Stimulated activated naive B cell treated with anti-CD40 and anti-IgM and Interleukin-4, amounts not matched to agents 10 μg/mL and 1 μg/mL and 100 μg/mL, for 72 hours (primary cell): ENCODE data around the gene SLC24A4.
"Not testable (repeated sequence)": the region's sequence is repeated elsewhere in the genome, so short reads cannot be mapped to it uniquely, and the experiment has no call there.

Experiments used
- ATAC-seq, 2 donors: fragments of 150-1000 bp; cut with Tn5 transposase; replicated peaks; 2 replicates each; pipeline ENCODE4 v1.10.0; 2021; ENCODE audit warnings: moderate library complexity in 1 of 2
- DNase-seq: peaks from one replicate; pipeline ENCODE4 v3.0.0; 2021
- H3K27ac Mint-ChIP-seq: one replicate; pipeline ENCODE4 v1.8.0; 2022; ENCODE audit warnings: mild to moderate bottlenecking, mixed read lengths
- H3K27me3 Mint-ChIP-seq, 2 donors: one replicate each; pipeline ENCODE4 v1.8.0; 2022; ENCODE audit warnings: mixed read lengths in 2 of 2
- H3K36me3 Mint-ChIP-seq, 2 donors: one replicate each; pipeline ENCODE4 v1.8.0; 2022; ENCODE audit warnings: mixed read lengths in 2 of 2, mild to moderate bottlenecking in 1 of 2
- H3K4me1 Mint-ChIP-seq, 2 donors: one replicate each; pipeline ENCODE4 v1.8.0; 2022; ENCODE audit warnings: mixed read lengths in 2 of 2, mild to moderate bottlenecking in 1 of 2
- H3K4me3 Mint-ChIP-seq, 2 donors: one replicate each; pipeline ENCODE4 v1.8.0; 2022; ENCODE audit warnings: mild to moderate bottlenecking in 2 of 2, mixed read lengths in 2 of 2, moderate library complexity in 1 of 2
- H3K9me3 Mint-ChIP-seq, 2 donors: one replicate each; pipeline ENCODE4 v1.8.0; 2022; ENCODE audit warnings: mixed read lengths in 2 of 2, mild to moderate bottlenecking in 1 of 2

Gene SLC24A4

GRCh38 chr14:92391726-92392125, 68.8 kb downstream of the SLC24A4 start:
- DNase-seq (no peak), ATAC-seq (peak; percentile 39 to 50)
- H3K27me3 Mint-ChIP-seq: peaks cover 22 to 26% of the 10 kb centered on the region in 2 donors
- peaks cover 0 to 4% of the 10 kb centered on the region in 2 donors for H3K4me1 Mint-ChIP-seq
- no peak overlapping the region for H3K4me3 Mint-ChIP-seq
- H3K27ac Mint-ChIP-seq: no peak overlapping the region
- H3K9me3 Mint-ChIP-seq: no peaks in the 10 kb centered on the region
- peaks cover 0 to 2% of the 10 kb centered on the region in 2 donors for H3K36me3 Mint-ChIP-seq

GRCh38 chr14:92392711-92393110, 69.7 kb downstream of the SLC24A4 start:
- Mint-ChIP-seq H3K36me3 (peaks cover 0 to 2% of the 10 kb centered on the region in 2 donors), H3K4me1 (peaks cover 0 to 4% of the 10 kb centered on the region in 2 donors), H3K9me3 (no peaks in the 10 kb centered on the region), H3K27me3 (peaks cover 23 to 34% of the 10 kb centered on the region in 2 donors), H3K4me3 (no peak overlapping the region), H3K27ac (no peak overlapping the region)
- ATAC-seq (no peak), DNase-seq (no peak)

- Mint-ChIP-seq H3K9me3 (peaks cover 0 to under 1% of the 10 kb centered on the region in 2 donors), H3K27me3 (peaks cover 10 to 23% of the 10 kb centered on the region in 2 donors), H3K4me3 (no peak overlapping the region), H3K36me3 (peaks cover 1 to 2% of the 10 kb centered on the region in 2 donors), H3K4me1 (peaks cover 25 to 40% of the 10 kb centered on the region in 2 donors), H3K27ac (no peak overlapping the region)
- DNase-seq (no peak), ATAC-seq (no peak)
Observed at GRCh38 chr14:92397150-92397952, 74.4 kb downstream of the SLC24A4 start.

GRCh38 chr14:92397953-92398564, 75.1 kb downstream of the SLC24A4 start:
- peaks cover 25 to 40% of the 10 kb centered on the region in 2 donors for H3K4me1 Mint-ChIP-seq
- no peak overlapping the region for H3K27ac Mint-ChIP-seq
- H3K36me3 Mint-ChIP-seq: peaks cover 2 to 4% of the 10 kb centered on the region in 2 donors
- no peak for ATAC-seq
- no peak for DNase-seq
- no peak overlapping the region for H3K4me3 Mint-ChIP-seq
- H3K27me3 Mint-ChIP-seq: peaks cover 6 to 20% of the 10 kb centered on the region in 2 donors
- peaks cover 0 to 2% of the 10 kb centered on the region in 2 donors for H3K9me3 Mint-ChIP-seq

- Mint-ChIP-seq H3K4me1 (peaks cover 25 to 40% of the 10 kb centered on the region in 2 donors), H3K27me3 (peaks cover 6 to 20% of the 10 kb centered on the region in 2 donors), H3K36me3 (peaks cover 2 to 4% of the 10 kb centered on the region in 2 donors), H3K4me3 (no peak overlapping the region), H3K9me3 (peaks cover 0 to 2% of the 10 kb centered on the region in 2 donors), H3K27ac (no peak overlapping the region)
- no peak for DNase-seq
- no peak for ATAC-seq
Observed at GRCh38 chr14:92398888-92399636, 76.1 kb downstream of the SLC24A4 start.

- Mint-ChIP-seq H3K4me3 (peak overlapping the region; percentile 23 to 39), H3K27ac (peak overlapping the region; percentile 44), H3K36me3 (peaks cover 2 to 4% of the 10 kb centered on the region in 2 donors), H3K27me3 (peaks cover 3 to 20% of the 10 kb centered on the region in 2 donors), H3K9me3 (peaks cover 0 to 2% of the 10 kb centered on the region in 2 donors), H3K4me1 (peaks cover 25 to 40% of the 10 kb centered on the region in 2 donors)
- DNase-seq (peak; percentile 9), ATAC-seq (peak; percentile 89 to 90)
Observed at GRCh38 chr14:92400579-92401444, 77.8 kb downstream of the SLC24A4 start.

GRCh38 chr14:92401561-92401960, 78.6 kb downstream of the SLC24A4 start:
- H3K4me1 Mint-ChIP-seq: peaks cover 25 to 40% of the 10 kb centered on the region in 2 donors
- peak overlapping the region; percentile 26 for H3K27ac Mint-ChIP-seq
- H3K36me3 Mint-ChIP-seq: peaks cover 2 to 4% of the 10 kb centered on the region in 2 donors
- H3K9me3 Mint-ChIP-seq: peaks cover 0 to 6% of the 10 kb centered on the region in 2 donors
- H3K4me3 Mint-ChIP-seq: no peak overlapping the region
- DNase-seq: no peak
- no peak for ATAC-seq
- peaks cover 3 to 17% of the 10 kb centered on the region in 2 donors for H3K27me3 Mint-ChIP-seq

GRCh38 chr14:92402500-92402899, 79.5 kb downstream of the SLC24A4 start:
- peaks cover 28 to 45% of the 10 kb centered on the region in 2 donors for H3K4me1 Mint-ChIP-seq
- not testable (repeated sequence) for H3K27ac Mint-ChIP-seq, DNase-seq

GRCh38 chr14:92404018-92404417, 81.1 kb downstream of the SLC24A4 start:
- Mint-ChIP-seq H3K4me1 (peaks cover 31 to 41% of the 10 kb centered on the region in 2 donors), H3K27ac (no peak overlapping the region), H3K27me3 (no peaks in the 10 kb centered on the region), H3K36me3 (peaks cover 1 to 4% of the 10 kb centered on the region in 2 donors), H3K4me3 (no peak overlapping the region), H3K9me3 (peaks cover 6 to 16% of the 10 kb centered on the region in 2 donors)
- no peak for DNase-seq
- ATAC-seq: no peak

More at GRCh38 chr14:92402500-92402899, 79.5 kb downstream of the SLC24A4 start:
- H3K36me3 Mint-ChIP-seq, ATAC-seq, H3K27me3 Mint-ChIP-seq, H3K4me3 Mint-ChIP-seq: not testable (repeated sequence)
- peaks cover 6 to 14% of the 10 kb centered on the region in 2 donors for H3K9me3 Mint-ChIP-seq

GRCh38 chr14:92404421-92404820, 81.5 kb downstream of the SLC24A4 start:
- Mint-ChIP-seq H3K27me3 (no peaks in the 10 kb centered on the region), H3K9me3 (peaks cover 6 to 16% of the 10 kb centered on the region in 2 donors), H3K4me1 (peaks cover 28 to 41% of the 10 kb centered on the region in 2 donors), H3K27ac (no peak overlapping the region), H3K36me3 (peaks cover 3 to 4% of the 10 kb centered on the region in 2 donors), H3K4me3 (no peak overlapping the region)
- DNase-seq (no peak), ATAC-seq (no peak)

GRCh38 chr14:92404938-92405337, 82.0 kb downstream of the SLC24A4 start:
- Mint-ChIP-seq H3K4me3 (no peak overlapping the region), H3K9me3 (peaks cover 6 to 18% of the 10 kb centered on the region in 2 donors), H3K4me1 (peaks cover 23 to 35% of the 10 kb centered on the region in 2 donors), H3K27me3 (no peaks in the 10 kb centered on the region), H3K27ac (no peak overlapping the region), H3K36me3 (peaks cover 3 to 4% of the 10 kb centered on the region in 2 donors)
- DNase-seq: no peak
- no peak for ATAC-seq

- Mint-ChIP-seq H3K4me3 (no peak overlapping the region), H3K27ac (no peak overlapping the region), H3K27me3 (peaks cover 7 to 16% of the 10 kb centered on the region in 2 donors), H3K36me3 (peaks cover 2 to 3% of the 10 kb centered on the region in 2 donors), H3K4me1 (peaks cover 7 to 16% of the 10 kb centered on the region in 2 donors), H3K9me3 (peaks cover 6 to 17% of the 10 kb centered on the region in 2 donors)
- ATAC-seq (peak; percentile 71 to 77), DNase-seq (no peak)
Observed at GRCh38 chr14:92407410-92407809, 84.4 kb downstream of the SLC24A4 start.

- no peak for ATAC-seq
- no peak overlapping the region for H3K4me3 Mint-ChIP-seq
Observed at GRCh38 chr14:92409043-92409442, 86.1 kb downstream of the SLC24A4 start.

More at GRCh38 chr14:92409043-92409442, 86.1 kb downstream of the SLC24A4 start:
- Mint-ChIP-seq H3K36me3 (peaks cover 0 to 3% of the 10 kb centered on the region in 2 donors), H3K27me3 (peaks cover 19 to 30% of the 10 kb centered on the region in 2 donors), H3K27ac (no peak overlapping the region), H3K4me1 (peaks cover 7 to 16% of the 10 kb centered on the region in 2 donors), H3K9me3 (peaks cover 6 to 16% of the 10 kb centered on the region in 2 donors)
- DNase-seq: no peak
